ENCODE measurements around the gene REV1.

DNA sequence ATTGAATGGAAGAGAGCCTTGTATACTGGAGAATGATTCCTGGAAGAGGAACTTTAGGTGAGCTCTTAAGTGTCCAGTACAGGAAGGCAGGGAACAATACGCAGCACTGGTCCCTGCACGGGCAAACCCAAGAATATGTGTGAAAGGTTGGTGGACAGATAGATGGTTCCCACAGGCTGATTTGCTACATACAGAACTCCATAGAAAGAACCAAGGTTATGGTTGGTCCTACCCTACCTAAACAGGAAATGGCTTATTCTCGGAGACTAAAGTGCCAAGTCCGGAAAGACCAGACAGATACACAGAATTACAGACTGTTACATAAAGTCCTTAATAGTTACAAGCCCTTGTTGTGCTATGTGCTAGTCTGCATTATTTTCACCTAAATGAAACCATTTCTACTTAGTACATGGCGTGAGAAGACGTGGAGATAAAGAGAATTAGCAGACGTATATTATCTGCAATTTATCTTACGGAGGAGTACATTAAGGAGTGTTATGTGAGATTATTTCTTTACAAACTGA is 1.2 kb downstream of the REV1 start:
- TF ChIP-seq ZNF565 (CRISPR knock-in tag; conservative IDR thresholded peaks at IDR 0.05; ENCODE audit: low read depth), result no peak
- TF ChIP-seq ZFP3 (CRISPR knock-in tag; IDR thresholded peaks at IDR 0.05), result no peak
- no peak for TF ChIP-seq POU6F1 (CRISPR knock-in tag; IDR thresholded peaks at IDR 0.05; ENCODE audit: borderline replicate concordance, low read depth)
- no peak for TF ChIP-seq RARB (CRISPR knock-in tag; IDR thresholded peaks at IDR 0.05)
- TF ChIP-seq ZNF8 (CRISPR knock-in tag; IDR thresholded peaks at IDR 0.05), result no peak
- TF ChIP-seq PPARA (CRISPR knock-in tag; IDR thresholded peaks at IDR 0.05; ENCODE audit: borderline replicate concordance), result no peak
- no peak for TF ChIP-seq CREB5 (CRISPR knock-in tag; IDR thresholded peaks at IDR 0.05; ENCODE audit: low read depth)
- no peak for TF ChIP-seq ZFP30 (CRISPR knock-in tag; IDR thresholded peaks at IDR 0.05)
- TF ChIP-seq, protein P1, sequence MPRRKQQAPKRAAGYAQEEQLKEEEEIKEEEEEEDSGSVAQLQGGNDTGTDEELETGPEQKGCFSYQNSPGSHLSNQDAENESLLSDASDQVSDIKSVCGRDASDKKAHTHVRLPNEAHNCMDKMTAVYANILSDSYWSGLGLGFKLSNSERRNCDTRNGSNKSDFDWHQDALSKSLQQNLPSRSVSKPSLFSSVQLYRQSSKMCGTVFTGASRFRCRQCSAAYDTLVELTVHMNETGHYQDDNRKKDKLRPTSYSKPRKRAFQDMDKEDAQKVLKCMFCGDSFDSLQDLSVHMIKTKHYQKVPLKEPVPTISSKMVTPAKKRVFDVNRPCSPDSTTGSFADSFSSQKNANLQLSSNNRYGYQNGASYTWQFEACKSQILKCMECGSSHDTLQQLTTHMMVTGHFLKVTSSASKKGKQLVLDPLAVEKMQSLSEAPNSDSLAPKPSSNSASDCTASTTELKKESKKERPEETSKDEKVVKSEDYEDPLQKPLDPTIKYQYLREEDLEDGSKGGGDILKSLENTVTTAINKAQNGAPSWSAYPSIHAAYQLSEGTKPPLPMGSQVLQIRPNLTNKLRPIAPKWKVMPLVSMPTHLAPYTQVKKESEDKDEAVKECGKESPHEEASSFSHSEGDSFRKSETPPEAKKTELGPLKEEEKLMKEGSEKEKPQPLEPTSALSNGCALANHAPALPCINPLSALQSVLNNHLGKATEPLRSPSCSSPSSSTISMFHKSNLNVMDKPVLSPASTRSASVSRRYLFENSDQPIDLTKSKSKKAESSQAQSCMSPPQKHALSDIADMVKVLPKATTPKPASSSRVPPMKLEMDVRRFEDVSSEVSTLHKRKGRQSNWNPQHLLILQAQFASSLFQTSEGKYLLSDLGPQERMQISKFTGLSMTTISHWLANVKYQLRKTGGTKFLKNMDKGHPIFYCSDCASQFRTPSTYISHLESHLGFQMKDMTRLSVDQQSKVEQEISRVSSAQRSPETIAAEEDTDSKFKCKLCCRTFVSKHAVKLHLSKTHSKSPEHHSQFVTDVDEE (CRISPR knock-in tag; IDR thresholded peaks at IDR 0.05), result no peak
- TF ChIP-seq TOX (CRISPR knock-in tag; IDR thresholded peaks at IDR 0.05; ENCODE audit: borderline replicate concordance), result no peak
